ENCODE results near the gene ADSS1.

Gene ADSS1

DNA sequence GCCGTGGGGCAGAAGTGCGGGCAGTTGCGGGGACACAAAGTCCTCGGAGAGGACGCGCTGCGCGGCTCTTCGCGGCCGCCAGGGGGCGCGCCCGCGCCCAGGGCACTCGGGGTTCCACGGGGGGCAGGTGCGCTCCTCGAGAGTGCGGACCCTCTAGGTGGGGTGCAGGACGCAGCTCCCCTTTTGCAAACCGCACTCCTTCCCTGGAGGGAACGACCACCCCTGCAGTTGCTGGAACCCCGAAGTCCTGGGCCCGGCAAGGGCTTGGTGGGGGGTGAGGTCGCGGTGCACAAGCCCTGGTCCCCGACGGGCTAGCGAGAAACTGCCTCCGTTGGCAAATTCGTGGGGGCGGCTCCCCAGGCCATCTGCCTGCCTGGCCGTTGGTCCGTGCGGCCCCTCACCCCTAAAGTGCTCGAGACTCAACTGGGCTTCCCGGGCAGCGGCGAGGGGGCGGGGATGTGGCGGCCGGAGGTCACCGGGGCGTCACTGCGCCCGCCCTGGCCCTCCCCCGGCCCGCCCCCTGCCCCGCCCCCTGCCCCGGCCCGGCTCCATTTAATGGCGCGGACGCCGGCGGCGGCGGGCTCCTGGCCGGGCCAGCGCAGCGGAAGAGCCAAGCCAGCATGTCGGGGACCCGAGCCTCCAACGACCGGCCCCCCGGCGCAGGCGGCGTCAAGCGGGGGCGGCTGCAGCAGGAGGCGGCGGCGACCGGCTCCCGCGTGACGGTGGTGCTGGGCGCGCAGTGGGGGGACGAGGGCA, at the start of gene ADSS1:
Gene ADSS1 (plus strand): TSS at position 579 of the 756 bp plus-strand sequence. CDS start 42 bp downstream, at position 621.
- DNase-seq: peak; percentile 74

DNA sequence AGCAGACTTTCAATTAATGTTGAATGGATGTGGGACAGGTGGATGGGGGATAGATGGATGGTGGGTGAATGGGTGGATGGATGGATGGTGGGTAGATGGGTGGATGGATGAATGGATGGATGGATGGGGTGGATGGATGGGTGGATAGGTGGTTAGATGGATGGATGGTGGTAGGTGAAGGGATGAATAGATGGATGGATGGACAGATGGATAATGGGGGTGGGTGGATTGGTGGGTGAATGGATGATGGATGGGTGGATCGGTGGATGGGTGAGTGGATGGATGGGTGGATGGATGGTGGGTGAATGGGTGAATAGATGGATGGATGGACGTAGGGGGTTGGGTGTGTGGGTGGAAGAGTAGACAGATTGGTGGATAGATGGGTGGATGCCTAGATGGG, 48.6 kb upstream of the ADSS1 start:
- DNase-seq: no peak

DNA sequence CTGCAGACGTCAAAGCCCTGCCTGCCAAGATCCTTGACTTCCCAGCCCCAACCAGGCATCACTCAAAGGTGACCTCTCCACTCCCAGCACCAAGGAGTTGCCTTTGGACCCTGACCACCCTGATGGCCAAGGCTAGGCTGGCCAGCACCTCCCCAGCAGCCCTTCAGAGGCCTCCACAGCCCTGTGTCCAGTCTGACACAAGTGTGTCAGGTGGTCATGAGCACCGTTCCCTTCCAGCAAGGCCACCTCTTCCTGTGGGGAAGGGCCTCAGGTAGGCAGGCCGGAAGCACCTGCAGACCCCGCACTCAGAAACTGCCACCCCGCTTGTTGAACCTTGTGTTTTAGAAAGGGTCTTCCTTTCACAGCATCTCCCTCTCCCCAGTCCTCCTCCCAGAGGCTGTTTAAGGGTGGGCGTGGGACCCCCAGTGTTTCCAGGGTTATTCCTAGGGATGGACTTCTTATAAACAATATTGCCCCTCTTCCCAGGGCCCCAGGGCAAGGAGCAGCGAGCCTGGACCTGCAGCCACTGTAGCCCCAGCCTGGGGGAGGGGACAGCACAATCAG, 47.8 kb upstream of the ADSS1 start:
- DNase-seq: peak; percentile 35

DNA sequence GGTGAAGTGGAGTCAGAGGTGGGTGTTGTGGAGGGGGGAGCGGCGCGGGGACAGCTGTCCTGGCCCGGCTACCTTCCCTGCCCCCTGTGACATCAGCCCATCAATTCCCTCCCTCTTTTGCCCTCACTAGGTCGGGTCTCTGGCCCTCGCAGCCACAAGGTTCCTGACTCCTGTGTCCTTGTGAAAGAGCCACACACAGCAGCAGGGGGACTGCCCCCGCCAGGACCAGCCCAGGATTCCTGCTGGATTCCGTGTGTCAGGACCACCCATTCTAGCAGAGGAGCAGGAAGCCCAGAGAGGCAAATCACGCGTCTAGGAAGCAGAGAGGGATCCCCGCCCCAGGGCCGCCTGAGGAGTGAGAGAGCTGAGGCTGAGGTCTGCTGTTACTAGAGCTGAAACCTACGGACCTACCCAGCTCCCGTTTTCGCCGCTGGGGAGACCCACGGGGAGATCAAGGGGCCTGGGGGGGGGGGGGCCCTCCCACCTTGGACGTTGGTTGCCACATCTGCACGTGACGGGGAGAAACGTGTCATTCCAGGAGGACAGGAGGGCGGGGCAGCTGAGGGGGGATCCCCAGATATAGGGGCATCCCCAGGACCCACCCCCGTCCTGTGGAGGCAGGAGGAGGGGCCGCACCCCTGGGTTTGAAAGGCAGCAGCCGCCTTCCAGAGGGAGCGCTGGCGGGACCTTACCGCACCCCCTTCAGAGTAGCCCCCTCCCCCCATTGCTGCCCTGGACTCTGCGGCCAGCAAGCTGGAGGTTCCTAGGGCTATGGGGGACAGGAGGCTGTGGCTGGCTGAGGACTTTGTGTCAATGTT, 47.1 kb upstream of the ADSS1 start:
- DNase-seq: peak; percentile 61

DNA sequence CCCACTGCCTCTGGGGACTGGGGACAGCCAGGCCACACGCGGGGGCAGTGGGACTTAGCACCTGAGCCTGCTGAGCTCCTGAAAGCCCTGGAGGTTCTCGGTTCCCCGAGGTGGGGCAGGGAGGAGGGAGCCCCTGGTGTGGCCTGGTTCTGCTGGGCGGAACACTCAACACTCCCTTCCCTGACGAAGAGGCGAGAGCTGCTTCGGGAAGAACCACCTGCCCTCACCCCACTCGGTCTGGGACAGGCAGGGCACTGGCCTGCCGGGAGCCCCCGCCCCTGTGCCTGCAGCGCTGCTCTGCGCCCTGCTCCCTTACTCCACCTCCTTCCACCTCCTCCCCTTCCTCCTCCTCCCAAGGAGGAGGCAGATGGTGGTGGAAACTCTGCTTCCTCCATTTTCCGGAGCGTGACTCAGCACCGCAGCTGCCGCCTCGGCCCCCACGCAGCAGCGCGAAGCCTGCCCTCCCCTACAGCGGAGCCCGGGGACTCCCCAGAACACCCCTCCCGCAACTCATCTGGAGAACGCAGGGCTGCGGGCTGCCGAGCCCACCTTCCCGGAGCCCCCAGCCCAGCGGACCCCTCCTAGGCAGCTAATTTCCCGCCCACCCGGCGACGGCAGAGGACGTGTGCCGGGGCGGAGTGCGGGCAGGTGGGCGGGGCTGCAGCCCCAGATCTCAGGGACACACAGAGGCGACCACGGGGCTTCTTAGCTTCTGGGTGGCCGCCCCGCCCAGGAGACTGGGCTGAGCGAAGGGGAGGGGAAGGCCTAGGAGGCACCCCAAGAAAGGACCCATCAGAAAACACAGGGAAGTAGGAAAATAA, 46.3 kb upstream of the ADSS1 start:
- peak; percentile 88 for DNase-seq

DNA sequence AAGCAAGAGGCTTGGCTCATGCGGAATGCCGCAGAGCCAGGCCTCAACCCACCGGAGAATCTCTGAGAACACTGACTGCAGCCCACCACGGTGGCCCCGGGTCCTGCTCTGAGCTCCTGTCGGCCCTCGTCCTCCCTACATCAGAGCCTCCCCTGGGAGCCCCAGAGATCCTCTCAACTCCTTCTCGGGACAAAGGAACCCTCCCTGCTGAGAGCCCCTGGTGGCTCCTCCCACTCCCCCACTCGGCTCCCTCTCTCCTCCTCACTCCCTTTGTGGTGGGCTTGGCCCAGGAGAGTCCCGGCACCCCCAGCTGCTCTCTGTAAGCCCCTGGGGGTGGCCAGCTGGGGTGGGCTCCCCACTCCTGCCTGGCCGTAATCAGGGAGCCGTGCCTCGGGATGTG, 45.7 kb upstream of the ADSS1 start:
- DNase-seq: peak; percentile 55

DNA sequence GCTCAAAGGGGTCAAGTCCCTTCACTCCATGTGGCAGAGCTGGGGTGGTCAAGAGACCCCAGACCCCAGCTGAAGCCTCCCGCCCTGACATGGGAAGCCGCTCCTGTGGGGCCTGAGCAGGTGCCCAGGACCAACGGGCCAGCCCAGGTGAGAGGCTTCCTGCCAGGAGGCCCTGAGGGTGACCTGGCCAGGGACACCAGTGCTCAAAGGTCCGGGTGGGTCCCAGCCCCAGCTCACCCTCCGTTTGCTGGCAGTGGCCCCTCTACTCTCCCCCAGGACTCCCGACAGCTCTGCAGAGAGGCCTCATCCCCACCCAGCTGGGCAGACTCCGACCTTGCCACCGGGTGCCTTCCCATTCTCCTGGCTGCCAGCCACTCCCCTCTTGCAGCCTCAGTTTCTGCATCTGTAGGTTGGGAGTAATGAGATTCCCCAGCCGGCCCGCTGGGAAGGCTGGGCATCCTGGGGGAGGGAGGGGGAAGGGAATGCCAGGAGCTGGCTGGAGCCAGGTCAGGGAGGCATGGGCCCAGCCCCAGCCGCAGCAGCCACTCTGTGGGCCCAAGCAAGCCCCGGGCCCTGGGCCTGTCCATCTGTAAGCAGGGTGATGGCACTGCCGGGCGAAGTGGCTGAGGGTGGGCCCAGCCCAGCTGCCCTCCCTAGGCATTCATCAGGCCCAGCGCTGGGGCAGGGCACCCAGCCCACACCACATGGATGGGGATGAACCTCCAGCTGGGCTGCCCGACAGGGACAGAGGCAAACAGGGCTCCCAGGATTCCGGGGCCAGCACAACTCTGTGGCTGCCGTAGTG, 44.9 kb upstream of the ADSS1 start:
- DNase-seq: peak; percentile 35

DNA sequence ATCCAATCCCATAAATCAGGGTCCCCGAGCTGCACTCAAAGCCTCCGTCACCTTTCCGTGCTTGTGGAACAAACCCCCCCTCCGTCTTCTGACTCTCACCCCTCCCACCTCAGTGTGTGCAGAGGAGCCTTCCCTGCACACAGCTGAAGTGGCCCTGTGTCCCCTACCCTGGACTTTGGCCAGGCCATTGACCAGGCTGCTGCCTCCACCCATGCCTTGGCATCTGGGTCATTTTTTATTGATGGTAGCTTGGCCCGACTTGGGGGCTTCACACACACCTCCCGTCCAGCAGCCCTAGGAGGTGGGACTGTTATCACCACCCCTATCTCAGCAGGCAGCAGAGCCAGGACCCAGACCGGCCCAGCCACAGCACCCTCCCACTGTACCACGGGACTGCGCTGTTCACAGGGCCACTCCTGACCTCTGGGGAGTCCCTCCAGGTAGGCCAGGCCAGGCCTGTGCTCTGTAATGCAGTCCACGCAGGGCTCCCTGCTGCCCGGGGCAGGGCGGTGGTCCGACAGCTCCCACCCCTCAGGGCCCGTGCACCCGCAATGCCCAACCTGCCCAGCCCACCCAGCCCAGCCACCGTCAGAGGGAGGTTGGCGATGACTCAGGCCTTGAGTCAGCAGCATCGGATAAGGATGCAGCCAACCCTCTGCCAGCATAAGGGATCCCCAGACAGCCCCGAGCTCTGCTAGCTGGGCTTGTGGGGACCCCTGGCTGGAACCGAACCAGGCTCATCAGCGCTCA, 43.8 kb upstream of the ADSS1 start:
- peak; percentile 41 for DNase-seq

DNA sequence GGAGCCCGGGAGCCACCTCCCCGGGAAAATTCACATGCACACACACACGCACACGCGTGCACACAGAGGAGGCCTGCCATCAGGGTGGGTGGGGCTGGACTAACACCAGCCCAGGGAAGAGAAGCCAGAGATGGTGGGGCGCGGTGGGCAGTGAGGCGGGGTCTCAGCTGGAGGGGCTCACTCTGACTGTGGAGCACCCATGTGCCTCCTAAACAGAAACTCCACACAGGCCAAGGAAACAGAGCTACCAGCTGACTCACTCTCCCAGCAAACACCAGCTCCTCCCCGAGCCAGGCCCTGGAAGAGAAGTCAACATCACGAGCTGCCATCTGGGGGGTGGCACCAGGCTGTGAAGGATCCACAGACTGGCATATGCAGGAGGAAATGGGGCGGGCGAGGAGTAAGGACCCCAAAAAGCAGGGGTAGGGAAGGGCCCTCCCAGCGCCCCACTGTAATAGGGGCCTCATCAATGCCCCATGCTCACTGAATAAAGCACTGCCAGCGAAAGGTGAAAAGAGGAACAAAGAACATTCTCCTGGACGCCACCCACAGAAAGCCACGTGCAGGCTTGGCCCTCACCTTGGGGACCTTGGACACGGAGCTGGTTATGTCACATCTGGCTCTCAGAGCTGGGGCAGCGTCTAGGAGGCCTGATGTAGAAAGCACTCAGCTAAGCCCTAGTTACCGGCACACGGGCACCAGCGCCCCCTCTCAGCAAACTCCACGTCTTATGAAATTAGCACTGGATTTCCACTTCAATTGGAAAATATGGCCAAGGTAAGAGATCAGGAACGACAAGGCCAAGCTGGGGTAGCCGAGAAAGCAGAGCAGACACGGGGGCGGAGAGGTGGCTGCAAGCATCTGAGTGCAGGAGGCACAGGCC, 43.0 kb upstream of the ADSS1 start:
- DNase-seq: peak; percentile 61

DNA sequence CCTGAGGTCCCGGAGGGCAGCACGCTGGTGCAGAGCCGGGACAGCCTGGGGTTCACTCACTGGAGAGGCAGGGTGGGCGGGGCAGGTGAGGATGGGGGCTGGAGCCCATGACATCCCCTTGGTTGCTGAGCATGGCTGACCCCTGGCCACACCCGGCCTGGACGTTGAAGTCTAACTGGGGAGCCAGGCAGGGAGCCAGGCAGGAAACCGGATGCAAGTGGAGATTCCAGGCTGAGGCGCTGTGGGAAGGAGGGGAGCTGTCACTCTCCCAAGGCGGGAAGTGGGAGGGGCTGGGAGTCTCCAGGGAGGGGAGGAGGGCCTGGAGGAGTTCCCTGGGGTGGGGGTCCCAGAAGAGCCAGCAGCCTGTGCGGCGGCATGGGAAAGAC, 42.3 kb upstream of the ADSS1 start:
- DNase-seq: peak; percentile 91

DNA sequence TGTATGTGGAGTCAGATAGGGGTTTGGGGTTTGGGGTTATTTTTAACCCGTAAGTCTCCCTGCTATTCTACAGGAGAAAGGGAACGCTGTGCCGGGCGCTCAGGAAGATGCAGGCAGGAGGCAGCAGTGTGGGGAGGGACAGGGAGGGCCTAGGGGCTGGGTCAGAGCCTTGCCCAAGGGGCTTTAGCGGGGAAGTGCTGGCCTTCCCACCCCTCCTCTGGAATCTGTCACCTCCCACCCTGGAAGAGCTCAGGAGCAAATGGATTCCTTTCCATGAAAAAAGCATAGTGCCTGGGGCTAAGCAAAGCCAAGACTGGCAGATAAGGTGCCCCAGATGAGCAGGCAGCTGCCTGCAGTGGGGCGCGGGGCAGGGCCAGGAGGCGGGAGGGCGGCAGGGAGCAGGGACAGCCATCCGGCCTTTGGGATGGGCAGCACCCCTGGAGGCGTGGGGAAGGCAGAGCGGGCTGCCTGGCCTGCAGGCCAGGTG, 41.9 kb upstream of the ADSS1 start:
- no peak for DNase-seq

DNA sequence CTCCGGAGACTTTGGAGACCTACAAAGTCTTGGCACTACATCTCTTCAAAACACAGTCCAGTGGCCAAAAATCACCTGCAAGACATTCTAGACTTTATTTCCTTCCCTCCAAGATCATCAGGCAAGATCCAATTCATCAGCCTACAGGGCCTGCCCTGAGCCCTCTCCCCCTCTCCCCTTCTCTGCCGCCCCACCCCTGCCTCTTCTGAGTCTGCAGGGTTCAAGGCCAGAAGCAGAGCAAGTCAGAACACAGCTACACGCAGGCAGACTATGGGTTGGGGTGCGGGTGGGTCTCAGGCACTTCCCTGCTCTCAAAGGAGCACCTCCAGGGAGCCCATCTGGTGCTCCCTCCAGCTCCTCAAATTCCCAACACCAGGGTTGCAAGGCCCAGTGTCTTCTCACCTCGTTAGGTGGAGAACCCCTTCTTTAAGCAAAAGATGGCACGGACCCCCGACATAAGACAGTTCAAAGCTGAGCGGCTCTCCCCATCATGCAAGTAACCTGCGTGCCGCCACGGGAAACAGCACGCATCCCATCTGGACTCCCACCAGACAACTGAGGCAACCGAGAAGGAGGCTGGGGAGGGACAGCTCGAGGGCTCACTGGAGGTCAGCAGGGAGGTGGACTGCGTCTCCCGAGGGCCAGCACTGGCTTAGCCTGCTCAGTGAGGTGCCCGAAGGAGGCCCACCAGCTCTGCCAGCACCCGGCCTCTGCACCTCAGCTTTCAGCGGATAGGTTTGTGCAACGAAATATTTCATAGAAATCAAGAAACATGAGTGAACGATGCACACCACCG, 40.2 kb upstream of the ADSS1 start:
- peak; percentile 30 for DNase-seq

DNA sequence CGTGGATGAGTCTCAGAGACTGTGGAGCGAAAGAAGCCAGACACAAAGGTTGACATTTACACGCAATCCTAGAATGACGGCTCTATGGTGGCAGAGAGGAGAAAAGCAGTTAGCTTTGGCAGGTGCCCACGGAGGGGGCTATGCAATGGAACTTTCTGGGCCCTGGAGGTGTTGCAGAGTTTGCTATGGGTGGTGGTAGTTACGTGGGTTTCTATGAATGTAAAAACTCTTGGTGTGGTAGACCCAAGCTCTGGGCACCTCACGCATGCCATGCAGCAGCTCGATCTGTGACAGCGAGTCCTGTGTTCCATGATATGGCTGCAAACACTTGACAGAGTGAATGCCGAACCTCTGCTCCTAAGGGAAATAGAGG, 39.6 kb upstream of the ADSS1 start:
- no peak for DNase-seq

DNA sequence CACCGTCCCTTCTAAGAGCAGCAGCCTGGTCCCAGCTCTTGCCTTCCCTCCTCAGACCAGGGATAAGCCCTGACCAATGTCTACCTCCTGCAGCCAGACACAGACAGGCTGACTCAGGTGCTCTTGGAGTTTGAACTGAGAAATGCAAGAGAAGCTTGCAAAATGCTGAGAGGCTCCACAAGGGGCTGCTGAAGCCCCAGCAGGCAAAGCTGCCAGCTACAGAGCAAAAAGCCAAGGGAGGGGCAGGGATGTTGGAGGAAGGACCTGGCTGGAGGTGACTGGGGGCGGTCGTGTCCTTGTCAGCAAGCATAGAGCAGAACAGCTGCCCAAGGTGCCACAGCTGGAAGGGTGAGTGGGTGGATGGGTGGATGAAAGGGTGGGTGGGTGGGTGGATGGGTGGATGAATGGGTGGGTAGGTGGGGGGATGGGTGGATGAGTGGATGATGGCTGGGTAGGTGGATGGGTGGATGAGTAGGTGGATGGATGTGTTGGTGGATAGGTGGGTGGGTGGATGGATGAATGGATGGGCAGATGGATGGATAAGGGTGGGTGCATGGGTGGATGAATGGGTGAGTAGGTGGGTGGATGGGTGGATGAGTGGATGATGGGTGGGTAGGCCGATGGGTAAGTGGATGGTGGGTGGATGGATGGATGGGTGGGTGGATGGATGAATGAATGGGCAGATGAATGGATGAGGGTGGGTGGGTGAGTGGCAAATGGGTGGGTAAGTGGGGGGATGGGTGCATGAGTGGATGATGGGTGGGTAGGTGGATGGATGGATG, 38.6 kb upstream of the ADSS1 start:
- peak; percentile 25 for DNase-seq

DNA sequence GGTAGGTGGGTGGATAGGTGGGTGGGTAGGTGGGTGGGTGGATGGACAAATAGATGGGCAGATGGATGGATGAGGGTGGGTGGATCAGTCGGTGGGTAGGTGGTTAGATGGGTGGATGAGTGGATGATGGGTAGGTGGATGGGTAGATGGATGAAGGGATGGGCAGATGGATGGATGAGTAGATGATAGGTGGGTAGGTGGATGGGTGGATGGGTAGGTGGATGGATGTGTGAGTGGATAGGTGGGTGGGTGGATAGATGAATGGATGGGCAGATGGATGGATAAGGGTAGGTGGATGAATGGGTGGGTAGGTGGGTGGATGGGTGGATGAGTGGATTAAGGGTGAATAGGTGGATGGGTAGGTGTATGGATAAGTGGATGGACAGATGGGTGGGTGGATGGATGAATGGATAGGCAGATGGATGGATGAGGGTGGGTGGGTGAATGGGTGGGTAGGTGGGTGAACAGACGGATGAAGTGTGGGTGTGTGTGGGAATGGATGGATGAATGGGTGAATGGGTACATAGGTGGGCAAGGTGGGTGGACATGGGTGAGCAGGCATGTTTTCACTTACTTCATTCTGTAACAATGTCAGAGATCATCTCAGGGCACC, 37.9 kb upstream of the ADSS1 start:
- DNase-seq: no peak

DNA sequence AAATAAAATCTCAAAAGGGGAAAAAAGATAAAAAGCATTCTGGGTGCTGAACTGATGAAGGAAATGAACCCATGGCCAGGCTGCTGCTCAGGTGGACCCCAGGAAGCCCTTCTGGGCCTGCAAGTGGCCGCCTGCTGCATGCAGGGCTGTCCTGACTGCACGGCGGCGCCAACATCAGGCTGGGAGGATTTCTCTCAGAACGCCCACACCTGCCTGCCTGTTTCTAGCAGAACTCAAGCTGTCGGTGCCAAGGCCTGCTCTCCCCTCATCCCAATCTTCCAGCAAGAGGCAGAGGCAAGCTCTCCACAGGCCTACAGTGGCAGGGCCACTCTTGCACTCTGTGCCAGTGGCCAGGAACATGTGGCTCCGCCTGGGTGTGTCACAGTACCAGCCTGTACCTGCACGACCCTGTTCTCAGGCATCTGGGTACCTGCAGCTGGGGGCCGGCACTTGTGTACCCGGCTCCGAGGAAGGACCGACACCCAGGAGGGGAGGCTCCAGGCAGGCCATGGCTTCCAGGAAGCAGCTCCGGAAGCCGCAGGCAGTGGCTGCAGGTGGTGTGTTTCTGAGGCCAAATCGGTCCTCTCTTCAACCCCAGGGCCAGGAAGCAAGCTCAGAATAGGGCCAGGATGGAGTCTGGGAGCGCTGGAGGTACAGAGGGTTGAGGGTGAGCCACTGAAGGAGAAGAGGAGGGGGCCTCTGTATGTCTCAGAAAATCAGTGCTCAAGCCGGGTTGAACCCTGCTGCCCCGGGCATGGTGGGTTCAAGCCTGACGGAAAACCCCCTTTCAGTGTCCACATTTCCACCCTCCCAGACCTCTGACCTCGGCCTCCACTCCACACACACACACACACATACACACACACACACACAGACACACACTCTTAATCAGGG, 37.2 kb upstream of the ADSS1 start:
- DNase-seq: peak; percentile 29
